Vagina (tissue), 2 donors: Measurements from ENCODE around the gene SAMD4A. TPM values are rescaled to one million over a fixed set of nuclear protein-coding genes. Genes with fewer than 3 reads are reported as not detected.

Source experiments
- DNase-seq, 2 donors: peaks; one replicate each; pipeline ENCODE4 v3.0.0-alpha.2; 2017; ENCODE audit errors: extremely low spot score in 2 of 2
- H3K27ac ChIP-seq: fragments of 200-600 bp; sonication (generic); one replicate; pipeline ENCODE4 v1.5.1; 2019
- H3K27me3 ChIP-seq: fragments of 200-600 bp; sonication (generic); one replicate; pipeline ENCODE4 v1.5.1; 2019
- H3K36me3 ChIP-seq, 2 donors: fragments of 200-600 bp; sonication (generic); one replicate each; pipeline ENCODE4 v1.5.1; 2017 to 2019
- H3K4me1 ChIP-seq: fragments of 200-600 bp; sonication (generic); one replicate; pipeline ENCODE4 v1.5.1; 2019
- H3K4me3 ChIP-seq, 2 donors: fragments of 200-600 bp; sonication (generic); 1 replicate in 1 of 2; 2 replicates in 1 of 2; pipeline ENCODE4 v1.5.1; 2016 to 2019
- H3K9me3 ChIP-seq: fragments of 200-600 bp; sonication (generic); one replicate; pipeline ENCODE4 v1.5.1; 2019
- POLR2A ChIP-seq, 2 donors: fragments of 450-650 bp; IDR thresholded peaks; one replicate each; pipeline ENCODE4 v1.6.1; 2017; ENCODE audit warnings: antibody characterized with exemption in 2 of 2, mild to moderate bottlenecking in 2 of 2, moderate library complexity in 2 of 2
- POLR2AphosphoS5 ChIP-seq, 2 donors: sonication (generic); formaldehyde crosslinking; IDR thresholded peaks; one replicate each; pipeline ENCODE4 v1.9.0; 2017; ENCODE audit warnings: antibody characterized with exemption in 2 of 2, mild to moderate bottlenecking in 2 of 2, low read depth in 1 of 2; ENCODE audit not compliant: insufficient read depth in 1 of 2
- intact Hi-C: fragments of 100-400 bp; cut with DNase I; formaldehyde crosslinking; loops from one replicate; pipeline ENCODE4 v1.15.1; 2023
- total RNA-seq: library from RNA; depleted of rRNA; stranded (reverse); fragments of >200 nt; gene quantifications from one replicate; pipeline ENCODE4 v1.2.3, GENCODE V29; 2016
- TF ChIP-seq, protein P1 (sequence below), 3 experiments: fragments of 450-650 bp in 2 of 3; fragments of 200-600 bp in 1 of 3; sonication (generic) in 1 of 3; IDR thresholded peaks; one replicate each; pipeline ENCODE4 v1.5.1; 2017 to 2019; ENCODE audit warnings: antibody characterized with exemption in 3 of 3, mild to moderate bottlenecking in 2 of 3, moderate library complexity in 2 of 3

The SAMD4A gene
- total RNA-seq, 1 donor from 2014 or later = 43.0 TPM

DNA sequence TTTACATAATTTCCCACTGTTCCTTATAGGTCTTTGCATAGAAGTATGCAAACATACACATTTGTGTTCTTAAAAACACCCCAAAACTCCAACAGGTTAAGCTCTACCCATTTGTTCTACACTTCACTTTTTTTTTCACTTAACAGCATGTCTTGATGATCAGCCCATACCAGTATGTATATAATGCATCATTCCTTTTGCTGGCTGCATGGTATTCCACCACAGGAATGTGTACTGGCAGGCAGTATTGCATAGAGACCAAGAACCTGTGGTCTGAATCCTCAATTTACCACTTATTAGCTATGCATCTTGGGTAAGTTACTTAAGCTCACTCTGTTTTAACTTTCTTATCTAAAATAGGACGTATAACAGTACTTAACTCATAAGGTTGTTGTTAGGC is 65.5 kb downstream of the SAMD4A start:
- Histone ChIP-seq H3K36me3 (no peaks in the 10 kb centered on the region), H3K4me3 (no peak overlapping the region), H3K4me1 (peaks cover 19% of the 10 kb centered on the region), H3K9me3 (no peaks in the 10 kb centered on the region), H3K27me3 (no peaks in the 10 kb centered on the region), H3K27ac (no peak overlapping the region)
- TF ChIP-seq POLR2AphosphoS5 (IDR thresholded peaks at IDR 0.05; ENCODE audit: insufficient read depth in 1 of 2, low read depth in 1 of 2) (no peak), POLR2A (IDR thresholded peaks at IDR 0.05) (no peak)
- intact Hi-C loops = no loop called here
- DNase-seq = no peak

DNA sequence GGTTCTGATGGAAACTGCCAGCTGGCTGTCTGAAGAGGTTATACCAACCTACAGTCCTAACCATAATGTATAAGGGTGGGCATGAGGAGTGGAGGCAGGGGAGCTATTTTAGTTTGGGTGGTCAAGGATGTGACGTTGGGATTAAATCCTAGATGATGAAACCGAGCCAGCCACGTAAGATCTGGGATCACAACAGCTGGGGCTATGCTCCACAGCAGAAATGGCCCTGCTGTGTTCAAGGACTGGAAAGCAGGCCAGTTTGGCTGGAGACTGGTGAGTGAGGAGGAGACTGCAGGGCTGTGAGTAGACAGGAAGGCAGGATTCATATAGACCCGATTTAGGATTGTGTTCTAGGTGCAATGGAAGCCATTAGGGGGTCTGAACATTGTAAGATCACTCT is 66.1 kb downstream of the SAMD4A start:
- Histone ChIP-seq H3K4me1 (peaks cover 12% of the 10 kb centered on the region), H3K27me3 (no peaks in the 10 kb centered on the region), H3K27ac (no peak overlapping the region), H3K4me3 (no peak overlapping the region), H3K9me3 (no peaks in the 10 kb centered on the region), H3K36me3 (no peaks in the 10 kb centered on the region)
- intact Hi-C loops = no loop called here
- DNase-seq = no peak
- TF ChIP-seq, protein P1, sequence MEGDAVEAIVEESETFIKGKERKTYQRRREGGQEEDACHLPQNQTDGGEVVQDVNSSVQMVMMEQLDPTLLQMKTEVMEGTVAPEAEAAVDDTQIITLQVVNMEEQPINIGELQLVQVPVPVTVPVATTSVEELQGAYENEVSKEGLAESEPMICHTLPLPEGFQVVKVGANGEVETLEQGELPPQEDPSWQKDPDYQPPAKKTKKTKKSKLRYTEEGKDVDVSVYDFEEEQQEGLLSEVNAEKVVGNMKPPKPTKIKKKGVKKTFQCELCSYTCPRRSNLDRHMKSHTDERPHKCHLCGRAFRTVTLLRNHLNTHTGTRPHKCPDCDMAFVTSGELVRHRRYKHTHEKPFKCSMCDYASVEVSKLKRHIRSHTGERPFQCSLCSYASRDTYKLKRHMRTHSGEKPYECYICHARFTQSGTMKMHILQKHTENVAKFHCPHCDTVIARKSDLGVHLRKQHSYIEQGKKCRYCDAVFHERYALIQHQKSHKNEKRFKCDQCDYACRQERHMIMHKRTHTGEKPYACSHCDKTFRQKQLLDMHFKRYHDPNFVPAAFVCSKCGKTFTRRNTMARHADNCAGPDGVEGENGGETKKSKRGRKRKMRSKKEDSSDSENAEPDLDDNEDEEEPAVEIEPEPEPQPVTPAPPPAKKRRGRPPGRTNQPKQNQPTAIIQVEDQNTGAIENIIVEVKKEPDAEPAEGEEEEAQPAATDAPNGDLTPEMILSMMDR (IDR thresholded peaks at IDR 0.05) = no peak
- TF ChIP-seq POLR2AphosphoS5 (IDR thresholded peaks at IDR 0.05; ENCODE audit: insufficient read depth in 1 of 2, low read depth in 1 of 2) (no peak), POLR2A (IDR thresholded peaks at IDR 0.05) (no peak)

- peaks cover 9% of the 10 kb centered on the region for H3K4me1 ChIP-seq
- intact Hi-C loops = no loop called here
- no peaks in the 10 kb centered on the region for H3K9me3 ChIP-seq
- H3K27me3 ChIP-seq = no peaks in the 10 kb centered on the region
- H3K36me3 ChIP-seq = no peaks in the 10 kb centered on the region
- no peak overlapping the region for H3K27ac ChIP-seq
- no peak for DNase-seq
- no peak overlapping the region for H3K4me3 ChIP-seq
- TF ChIP-seq POLR2A (IDR thresholded peaks at IDR 0.05) (no peak), POLR2AphosphoS5 (IDR thresholded peaks at IDR 0.05; ENCODE audit: insufficient read depth in 1 of 2, low read depth in 1 of 2) (no peak)
- TF ChIP-seq, protein P1 (IDR thresholded peaks at IDR 0.05) = no peak
Observed at GRCh38 chr14:54637270-54638134, 70.6 kb downstream of the SAMD4A start.

GRCh38 chr14:54638135-54638446 is 71.2 kb downstream of the SAMD4A start:
- Histone ChIP-seq H3K27ac (no peak overlapping the region), H3K4me1 (peaks cover 9% of the 10 kb centered on the region), H3K9me3 (no peaks in the 10 kb centered on the region), H3K27me3 (no peaks in the 10 kb centered on the region), H3K36me3 (no peaks in the 10 kb centered on the region), H3K4me3 (no peak overlapping the region)
- intact Hi-C loops = no loop called here
- no peak for TF ChIP-seq POLR2AphosphoS5 (IDR thresholded peaks at IDR 0.05; ENCODE audit: insufficient read depth in 1 of 2, low read depth in 1 of 2)
- TF ChIP-seq, protein P1 (IDR thresholded peaks at IDR 0.05) = no peak
- TF ChIP-seq POLR2A (IDR thresholded peaks at IDR 0.05) = no peak
- no peak for DNase-seq

DNA sequence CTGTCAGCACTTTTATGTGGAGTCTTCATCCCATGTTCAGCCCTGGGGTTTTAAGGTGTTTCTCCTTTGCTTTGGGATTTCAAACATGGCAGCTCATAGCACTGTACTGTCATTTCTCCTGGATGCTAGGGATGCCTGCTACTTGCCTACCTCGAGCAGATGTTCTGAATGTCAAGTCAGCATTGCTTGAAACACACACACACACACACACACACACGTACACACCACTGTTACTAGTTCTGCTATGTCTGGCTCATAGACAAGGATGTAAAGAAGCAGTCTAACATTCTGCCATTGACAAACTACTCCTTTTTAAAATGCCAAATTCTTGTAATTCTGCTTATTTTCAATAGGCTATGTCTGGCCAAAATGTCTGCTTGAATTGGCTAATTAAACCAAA is 72.7 kb downstream of the SAMD4A start:
- H3K27ac ChIP-seq = no peak overlapping the region
- H3K27me3 ChIP-seq = no peaks in the 10 kb centered on the region
- peaks cover 9% of the 10 kb centered on the region for H3K4me1 ChIP-seq
- TF ChIP-seq, protein P1 (IDR thresholded peaks at IDR 0.05) = no peak
- TF ChIP-seq POLR2AphosphoS5 (IDR thresholded peaks at IDR 0.05; ENCODE audit: insufficient read depth in 1 of 2, low read depth in 1 of 2) (no peak), POLR2A (IDR thresholded peaks at IDR 0.05) (no peak)
- no peaks in the 10 kb centered on the region for H3K36me3 ChIP-seq
- DNase-seq = no peak
- intact Hi-C loops = no loop called here
- no peak overlapping the region for H3K4me3 ChIP-seq
- H3K9me3 ChIP-seq = no peaks in the 10 kb centered on the region
